Mammary epithelial cell (primary cell): ENCODE measurements around the gene XIST.

Experiments used
- CTCF ChIP-seq, 2 donors: IDR thresholded peaks in 1 of 2; conservative IDR thresholded peaks in 1 of 2; 2 replicates each; pipeline ENCODE4 v1.5.1; 2011 to 2012; ENCODE audit warnings: inconsistent platforms in 2 of 2, low read length in 2 of 2, mild to moderate bottlenecking in 2 of 2, control low read depth in 1 of 2, low read depth in 1 of 2; ENCODE audit not compliant: insufficient read depth in 1 of 2; ENCODE audit errors: extremely low read depth in 1 of 2
- EZH2 ChIP-seq: IDR thresholded peaks from 2 replicates; pipeline ENCODE4 v1.6.1; 2012; ENCODE audit warnings: low read length, inconsistent platforms, borderline replicate concordance

- TF ChIP-seq CTCF (conservative IDR thresholded peaks at IDR 0.05 in 1 of 2, IDR thresholded peaks at IDR 0.05 in 1 of 2; ENCODE audit: extremely low read depth in 1 of 2, insufficient read depth in 1 of 2, low read depth in 1 of 2, low read length in 2 of 2) (no peak), EZH2 (no peak)
Observed at GRCh38 chrX:73842541-73843234, 9.8 kb downstream of the XIST start.
